GM12892 (cell line): ENCODE measurements around the gene NFIC.
"Not testable (repeated sequence)": the region's sequence is repeated elsewhere in the genome, so short reads cannot be mapped to it uniquely, and the experiment has no call there.

Experiments
- DNase-seq: peaks from one replicate; pipeline ENCODE4 v3.0.0; 2011; ENCODE audit not compliant: insufficient read length
- FAIRE-seq: peaks from 2 replicates; lab custom pipeline; 2011; peaks lifted over from hg19 to GRCh38; lab: Jason Lieb, UNC
- POLR2A ChIP-seq: IDR thresholded peaks from 2 replicates; pipeline ENCODE4 v1.6.1; 2011; ENCODE audit warnings: low read depth, low read length, control low read depth
- POLR2AphosphoS5 ChIP-seq: IDR thresholded peaks from 2 replicates; pipeline ENCODE4 v1.6.1; 2011; ENCODE audit warnings: low read depth, low read length, control low read depth
- TAF1 ChIP-seq: IDR thresholded peaks from 2 replicates; pipeline ENCODE4 v1.6.1; 2011; ENCODE audit warnings: low read depth, mild to moderate bottlenecking, control low read depth, low read length, borderline replicate concordance

Gene NFIC

DNA sequence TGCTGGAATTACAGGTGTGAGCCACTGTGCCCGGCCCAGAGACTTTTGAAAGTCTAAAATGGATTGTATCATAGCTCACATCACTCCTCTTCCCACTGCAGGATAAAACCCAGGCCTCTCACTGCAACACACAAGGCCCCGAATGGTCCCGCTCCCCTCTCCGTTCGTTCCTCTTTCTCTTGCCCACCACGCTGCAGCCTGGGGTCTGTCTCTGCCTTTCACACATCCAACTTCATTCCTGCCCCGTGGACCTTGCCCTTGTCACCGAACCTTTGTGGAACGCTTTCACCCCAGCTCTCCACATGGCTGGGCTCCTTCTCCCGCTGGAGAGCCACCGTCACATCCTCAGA is 42.6 kb downstream of the NFIC start:
- TF ChIP-seq POLR2AphosphoS5, result no peak
- no peak for TF ChIP-seq TAF1
- FAIRE-seq (no peak), DNase-seq (no peak)

- no peak for DNase-seq
Observed at GRCh38 chr19:3409346-3410064, 43.1 kb downstream of the NFIC start.

DNA sequence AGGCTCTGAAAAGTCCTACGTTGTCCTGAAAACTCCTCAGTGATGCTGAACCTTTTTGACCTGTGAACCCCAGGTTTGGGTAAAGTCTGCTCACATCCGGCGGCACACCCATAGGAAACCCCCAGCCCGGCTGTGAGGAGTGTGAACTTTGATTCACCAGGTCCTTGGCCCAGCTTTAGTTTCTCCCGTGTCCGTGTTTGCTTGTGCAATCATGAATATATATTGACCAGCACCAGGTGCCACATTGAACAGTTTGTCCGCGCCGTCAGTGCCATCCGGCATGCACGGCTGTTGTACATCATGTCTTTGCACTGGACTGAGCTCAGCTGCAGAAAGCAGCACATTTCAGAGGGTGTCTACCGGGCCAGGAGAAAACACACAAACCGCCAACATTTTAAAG is 45.3 kb downstream of the NFIC start:
- FAIRE-seq (no peak), DNase-seq (no peak)
- no peak for TF ChIP-seq POLR2A
- no peak for TF ChIP-seq POLR2AphosphoS5
- TF ChIP-seq TAF1, result no peak

More at GRCh38 chr19:3409346-3410064, 43.1 kb downstream of the NFIC start:
- TF ChIP-seq POLR2AphosphoS5 (no peak), POLR2A (no peak), TAF1 (no peak)
- FAIRE-seq, result no peak

GRCh38 chr19:3412066-3412465 is 45.7 kb downstream of the NFIC start:
- DNase-seq (no peak), FAIRE-seq (no peak)
- TF ChIP-seq POLR2A (no peak), TAF1 (no peak), POLR2AphosphoS5 (no peak)

DNA sequence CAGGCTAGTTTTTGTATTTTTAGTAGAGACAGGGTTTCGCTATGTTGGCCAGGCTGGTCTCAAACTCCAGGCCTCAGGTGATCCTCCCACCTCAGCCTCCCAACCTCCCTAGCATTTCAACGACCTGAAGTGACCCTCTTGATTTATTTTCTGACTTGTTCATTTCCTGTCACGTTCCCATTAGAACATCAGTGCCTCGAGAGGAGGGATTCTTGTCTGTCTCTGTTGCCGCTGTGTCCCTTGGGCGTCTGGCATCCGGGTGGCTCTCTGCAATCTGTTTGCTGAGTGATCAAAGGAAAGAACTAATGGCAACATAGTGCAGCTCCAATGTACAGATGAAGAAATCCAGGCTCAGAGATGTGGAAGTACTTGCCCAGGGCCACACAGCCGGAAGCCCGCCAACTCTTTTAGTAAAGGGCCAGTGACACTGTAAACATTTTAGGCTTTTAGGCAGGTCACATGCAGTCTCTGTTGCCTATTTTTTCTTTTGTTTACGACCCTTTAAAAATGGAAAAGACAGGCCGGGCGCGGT is 47.5 kb downstream of the NFIC start:
- DNase-seq (no peak), FAIRE-seq (no peak)
- no peak for TF ChIP-seq TAF1
- TF ChIP-seq POLR2A, result no peak
- TF ChIP-seq POLR2AphosphoS5, result no peak

DNA sequence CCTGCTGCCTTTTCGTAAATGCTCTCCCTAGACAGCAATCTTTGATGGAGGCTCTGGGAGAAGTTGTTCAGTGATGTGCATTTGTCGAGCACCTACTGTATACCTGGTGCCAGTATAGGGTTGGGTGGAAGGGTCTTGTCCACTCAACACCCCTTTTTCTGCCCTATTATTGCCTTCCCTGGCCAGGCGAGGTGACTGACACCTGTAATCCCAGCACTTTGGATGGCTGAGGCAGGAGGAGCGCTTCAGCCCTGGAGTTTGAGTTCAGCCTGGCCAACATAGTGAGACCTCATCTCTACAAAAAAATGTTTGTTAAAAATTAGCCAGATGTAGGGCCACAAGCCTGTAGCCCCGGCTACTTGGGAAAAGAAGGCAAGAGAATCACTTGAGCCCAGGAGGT is 49.3 kb downstream of the NFIC start:
- DNase-seq (no peak), FAIRE-seq (no peak)

DNA sequence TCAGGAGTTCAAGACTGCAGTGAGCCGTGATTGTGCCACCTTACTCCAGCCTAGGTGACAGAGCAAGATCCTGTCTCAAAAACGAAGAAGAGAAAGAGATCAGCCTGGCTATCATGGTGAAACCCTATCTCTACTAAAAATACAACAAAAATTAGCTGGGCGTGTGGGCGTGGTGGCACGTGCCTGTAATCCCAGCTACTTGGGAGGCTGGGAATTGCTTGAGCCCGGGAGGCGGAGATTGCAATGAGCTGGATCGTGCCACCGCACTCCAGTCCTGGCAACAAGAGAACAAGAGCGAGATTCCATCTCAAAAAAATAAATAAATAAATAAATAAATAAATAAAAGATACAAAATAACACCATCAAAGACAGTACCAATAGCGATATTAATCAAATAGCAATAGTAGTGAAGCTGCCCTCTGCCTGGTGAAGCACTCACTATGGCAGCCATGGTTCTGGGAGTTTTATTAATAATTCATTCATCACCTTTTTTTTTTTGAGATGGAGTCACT is 53.9 kb downstream of the NFIC start:
- TF ChIP-seq POLR2A (no peak), TAF1 (no peak), POLR2AphosphoS5 (no peak)
- FAIRE-seq (no peak), DNase-seq (no peak)

More for the DNA sequence above, 49.3 kb downstream of the NFIC start:
- TF ChIP-seq POLR2A (no peak), POLR2AphosphoS5 (no peak), TAF1 (no peak)

GRCh38 chr19:3420909-3421619 is 54.7 kb downstream of the NFIC start:
- FAIRE-seq, result no peak
- TF ChIP-seq TAF1 (no peak), POLR2AphosphoS5 (no peak), POLR2A (no peak)
- no peak for DNase-seq

DNA sequence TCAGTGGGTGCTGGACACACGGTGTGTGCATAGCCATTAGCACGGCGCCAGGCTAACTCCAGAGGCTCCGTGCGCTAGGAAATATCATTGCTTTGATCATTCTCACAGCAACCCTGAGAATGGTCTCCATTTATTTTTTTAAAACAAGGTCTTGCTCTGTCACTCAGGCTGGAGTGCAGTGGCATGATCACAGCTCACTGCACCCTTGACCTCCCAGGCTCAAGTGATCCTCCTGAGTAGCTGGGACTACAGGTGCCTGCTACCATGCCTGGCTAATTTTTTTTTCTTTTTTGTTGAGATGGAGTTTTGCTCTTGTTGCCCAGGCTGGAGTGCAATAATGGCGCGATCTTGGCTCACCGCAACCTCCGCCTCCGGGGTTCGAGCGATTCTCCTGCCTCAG is 55.3 kb downstream of the NFIC start:
- FAIRE-seq, DNase-seq: not testable (repeated sequence)

- FAIRE-seq (no peak), DNase-seq (no peak)
- TF ChIP-seq TAF1 (no peak), POLR2AphosphoS5 (no peak), POLR2A (no peak)
Observed at GRCh38 chr19:3423183-3423829, 56.9 kb downstream of the NFIC start.

DNA sequence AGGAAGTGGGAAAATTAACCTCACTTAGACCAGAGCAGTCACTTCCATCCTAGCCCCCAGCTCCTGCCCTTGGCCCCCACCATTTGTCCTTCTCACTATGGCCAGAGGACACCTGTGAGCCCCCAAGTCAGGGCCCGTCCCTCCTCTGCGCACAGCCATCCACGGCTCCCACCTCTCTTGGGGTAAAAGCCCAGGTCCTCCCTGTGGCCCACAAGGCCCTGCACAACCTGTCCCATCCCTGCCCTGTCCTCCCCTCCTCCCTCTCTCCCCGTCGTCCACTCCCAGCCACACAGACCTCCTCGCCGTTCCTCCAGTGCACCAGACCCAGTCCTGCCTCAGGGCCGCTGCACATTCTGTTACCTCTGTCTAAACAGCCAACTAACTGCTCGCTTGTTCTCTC is 60.0 kb downstream of the NFIC start:
- FAIRE-seq (no peak), DNase-seq (no peak)
- TF ChIP-seq TAF1 (no peak), POLR2A (no peak), POLR2AphosphoS5 (no peak)

DNA sequence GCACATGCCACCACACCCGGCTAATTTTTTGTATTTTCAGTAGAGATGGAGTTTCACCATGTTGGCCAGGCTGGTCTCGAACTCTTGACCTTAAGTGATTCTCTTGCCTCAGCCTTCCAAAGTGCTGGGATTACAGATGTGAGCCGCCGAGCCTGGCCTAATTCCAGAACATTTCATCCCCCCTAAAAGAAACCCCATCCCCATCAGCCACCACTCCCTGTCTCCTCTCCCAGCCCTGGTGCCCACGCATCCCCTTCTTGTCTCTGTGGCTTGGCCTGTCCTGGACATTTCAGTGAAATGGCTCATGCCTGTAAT is 63.9 kb downstream of the NFIC start:
- not testable (repeated sequence) for DNase-seq, FAIRE-seq
